ENCODE measurements around the gene ITGB2.

DNA sequence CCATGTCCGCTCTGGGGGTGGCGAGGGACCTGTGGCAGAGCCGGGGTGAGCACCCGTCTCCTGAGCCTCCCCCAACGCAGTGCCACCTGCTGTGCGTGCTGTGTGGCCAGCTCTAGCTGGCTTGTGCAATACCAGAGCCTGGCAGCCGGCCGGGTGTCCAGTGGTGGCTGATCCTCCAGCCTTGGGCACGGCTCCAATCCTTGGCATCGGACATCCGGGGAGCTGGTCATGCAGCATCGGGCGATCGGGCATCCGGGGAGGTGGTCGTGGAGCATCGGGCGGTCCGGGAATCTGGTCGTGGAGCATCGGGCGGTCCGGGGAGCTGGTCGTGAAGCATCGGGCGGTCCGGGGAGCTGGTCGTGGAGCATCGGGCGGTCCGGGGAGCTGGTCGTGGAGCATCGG is 27.2 kb upstream of the ITGB2 start:
- TF ChIP-seq CTCF (IDR thresholded peaks at IDR 0.05; ENCODE audit: low read depth, low read length, poor library complexity, severe bottlenecking) (no peak), EZH2phosphoT487 (IDR thresholded peaks at IDR 0.05; ENCODE audit: borderline replicate concordance, low read length) (no peak)

Measured in DOHH2 (cell line).